ENCODE measurements around the gene ARL5C.
"Not testable (repeated sequence)": the region's sequence is repeated elsewhere in the genome, so short reads cannot be mapped to it uniquely, and the experiment has no call there.

The ARL5C gene

DNA sequence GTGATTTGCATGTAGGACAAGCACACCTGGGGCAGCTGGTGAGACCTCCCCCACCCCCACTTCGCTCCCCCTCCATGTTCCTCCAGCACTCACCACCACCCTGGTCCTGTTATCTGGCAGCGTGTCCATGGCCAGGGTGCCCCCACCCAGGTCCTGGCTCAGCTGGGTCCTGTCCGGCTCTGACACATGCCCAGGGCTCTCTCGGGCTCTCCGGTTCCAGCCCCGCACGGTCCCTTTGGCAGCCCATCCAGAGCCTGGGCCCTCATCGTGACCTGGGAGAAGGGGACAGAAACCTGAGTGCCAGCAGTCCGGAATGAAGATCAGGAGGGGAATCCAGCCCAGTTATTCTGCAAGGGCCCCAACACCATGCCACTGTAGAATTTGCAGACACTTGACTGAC, 26.4 kb downstream of the ARL5C start:
- DNase-seq, result no peak

DNA sequence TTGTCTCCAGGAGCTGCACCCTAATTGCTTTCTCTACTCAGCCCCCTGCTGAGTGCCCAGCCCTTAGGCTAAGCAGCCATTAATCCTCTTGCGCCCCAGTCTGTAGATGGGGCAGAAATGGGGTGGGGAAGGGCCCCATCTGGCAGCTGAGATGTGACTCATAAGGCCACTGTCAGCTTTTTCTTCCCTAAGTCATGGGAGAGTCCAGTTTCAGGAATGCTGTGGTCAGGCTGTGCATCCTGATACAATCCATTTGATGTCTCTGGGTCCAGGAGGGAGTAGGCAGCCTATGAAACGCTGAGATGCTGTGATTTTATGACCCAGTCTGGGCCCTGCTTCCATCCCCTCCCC, 26.8 kb downstream of the ARL5C start:
- no peak for DNase-seq

DNA sequence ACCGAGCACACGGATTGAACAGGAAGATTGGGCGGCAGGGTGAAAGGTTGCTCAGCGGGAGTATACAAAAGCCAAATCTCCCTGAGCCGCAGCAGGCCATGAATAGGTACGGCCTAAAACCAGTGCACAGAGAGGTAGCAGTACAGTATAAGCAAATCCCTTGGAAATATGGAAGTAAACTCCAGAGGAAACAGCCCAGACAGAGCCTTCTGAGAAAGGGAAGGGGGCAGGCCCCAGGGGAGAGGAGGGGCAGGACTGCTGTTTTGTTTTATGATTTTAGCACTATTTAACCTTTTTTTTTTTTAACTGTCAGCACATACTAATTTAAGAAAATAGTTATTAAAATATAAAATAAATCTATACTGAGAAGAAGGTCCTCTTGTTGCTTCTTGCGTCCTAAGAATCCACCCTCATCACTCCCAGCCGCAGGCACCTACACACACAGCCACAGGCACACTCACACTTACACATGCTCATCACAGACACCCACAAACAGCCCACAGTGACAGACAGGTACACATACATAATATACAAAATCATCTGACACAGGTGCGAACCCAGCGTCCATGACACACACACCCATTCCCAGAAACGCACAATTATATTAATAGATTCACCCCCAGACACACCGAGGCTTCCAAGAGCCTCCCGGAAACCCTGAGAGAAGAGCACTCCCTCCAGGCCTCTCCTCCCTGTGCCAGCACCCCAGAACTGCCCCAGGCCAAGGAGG, 27.4 kb downstream of the ARL5C start:
- no peak for DNase-seq

DNA sequence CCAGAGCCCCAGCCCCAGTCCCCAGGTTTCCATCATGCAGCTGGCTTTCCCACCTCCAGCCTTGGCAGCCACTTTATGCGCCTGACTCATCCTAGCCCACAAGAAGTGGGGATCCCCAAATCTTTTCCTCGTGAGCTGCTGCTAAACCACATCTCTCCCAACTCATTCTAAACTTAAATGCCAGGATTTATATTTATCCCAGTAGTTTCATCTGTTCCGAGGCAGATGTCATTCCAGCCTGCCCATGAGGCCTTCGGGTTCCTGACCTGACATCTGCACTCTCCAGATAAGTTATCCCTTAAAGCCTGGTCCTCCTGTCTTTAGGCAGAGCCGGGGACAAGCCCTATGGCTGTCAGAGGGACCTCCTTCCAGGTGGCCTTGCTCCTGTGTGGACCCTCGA, 31.1 kb downstream of the ARL5C start:
- DNase-seq, result no peak

DNA sequence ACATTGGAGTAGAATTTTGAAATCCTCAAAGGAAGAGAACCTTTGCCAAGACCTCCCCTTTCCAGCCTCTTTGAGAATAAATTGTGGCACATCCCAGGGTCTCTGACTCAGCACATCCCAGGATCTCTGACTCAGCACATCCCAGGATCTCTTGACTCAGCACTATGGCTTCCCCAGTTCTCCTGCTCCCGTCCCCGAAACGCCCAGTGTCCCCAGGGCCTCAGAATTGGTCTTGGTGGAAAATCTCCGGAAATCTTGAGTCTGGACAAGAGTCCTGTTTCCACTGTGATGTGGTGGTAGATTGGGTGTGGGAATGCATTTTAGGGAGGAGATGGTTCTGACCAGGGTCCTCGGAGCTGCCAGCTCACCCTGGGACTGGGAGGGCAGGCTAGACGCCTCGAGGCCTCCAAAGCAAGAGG, 33.8 kb downstream of the ARL5C start:
- no peak for DNase-seq

DNA sequence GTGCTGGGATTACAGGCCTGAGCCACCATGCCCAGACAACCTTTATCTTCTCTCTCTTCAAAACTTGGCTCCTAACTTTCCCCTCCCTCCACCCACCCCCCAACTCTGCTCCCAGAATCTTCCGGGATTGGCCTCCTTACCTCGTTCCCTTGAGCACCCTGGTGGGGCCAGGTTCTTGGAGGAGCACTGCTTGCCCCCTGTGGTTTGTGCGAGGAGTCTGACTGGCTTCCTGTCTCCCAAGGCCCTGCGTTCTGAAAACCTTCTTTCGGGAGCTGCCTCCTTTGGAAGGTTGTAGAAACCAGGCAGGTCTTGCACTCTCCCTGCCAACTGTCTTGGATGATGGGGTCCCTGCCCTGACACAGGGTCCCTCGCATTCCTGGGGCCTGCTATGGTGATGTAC, 34.3 kb downstream of the ARL5C start:
- no peak for DNase-seq

DNA sequence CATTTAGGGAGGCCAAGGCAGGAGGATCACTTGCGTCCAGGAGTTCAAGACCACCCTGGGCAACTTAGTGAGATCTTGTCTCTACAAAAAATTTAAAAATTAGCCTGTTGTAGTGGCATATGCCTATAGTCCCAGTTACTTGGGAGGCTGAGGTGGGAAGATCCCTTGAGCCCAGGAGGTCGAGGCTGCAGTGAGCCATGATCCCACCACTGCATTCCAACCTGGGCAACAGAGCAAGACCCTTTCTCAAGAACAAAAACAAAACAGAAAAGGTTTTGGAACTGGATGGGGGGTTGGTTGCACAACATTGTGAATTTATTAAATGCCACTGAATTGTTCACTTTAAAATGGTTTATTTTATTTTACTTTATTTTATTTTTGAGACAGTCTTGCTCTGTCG, 35.8 kb downstream of the ARL5C start:
- DNase-seq, result no peak

DNA sequence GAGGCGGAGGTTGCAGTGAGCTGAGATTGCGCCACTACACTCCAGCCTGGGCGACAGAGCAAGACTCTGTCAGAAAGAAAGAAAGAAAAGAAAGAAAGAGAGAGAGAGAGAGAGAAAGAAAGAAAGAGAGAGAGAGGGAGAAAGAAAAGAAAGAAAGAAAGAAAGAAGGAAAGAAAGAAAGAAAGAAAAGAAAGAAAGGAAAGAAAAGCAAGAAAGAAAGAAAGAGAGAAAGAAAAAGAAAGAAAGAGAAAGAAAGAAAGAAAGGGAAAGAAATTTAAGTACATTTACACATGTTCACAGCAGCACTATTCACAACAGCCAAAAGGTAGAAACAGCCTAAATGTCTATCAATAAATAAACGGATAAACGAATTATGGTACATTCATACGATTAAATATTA, 36.4 kb downstream of the ARL5C start:
- DNase-seq, result not testable (repeated sequence)

DNA sequence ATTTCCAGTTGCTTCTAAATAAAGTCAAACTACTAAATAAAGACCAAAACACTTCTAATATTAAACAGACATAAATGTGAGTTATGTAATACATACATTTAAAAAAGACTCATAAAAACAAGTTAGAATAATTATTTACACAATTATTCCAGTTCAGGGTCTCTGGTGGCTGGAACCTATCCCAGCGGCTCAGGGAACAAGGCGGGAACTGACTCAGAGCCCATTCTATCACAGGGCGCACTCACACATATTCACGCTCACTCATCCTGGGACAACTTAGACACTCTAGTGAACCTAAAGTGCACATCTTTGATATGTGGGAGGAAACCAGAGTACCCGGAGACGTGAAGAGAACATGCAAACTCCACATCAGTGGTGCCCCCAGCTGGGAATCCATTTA, 39.5 kb downstream of the ARL5C start:
- no peak for DNase-seq

DNA sequence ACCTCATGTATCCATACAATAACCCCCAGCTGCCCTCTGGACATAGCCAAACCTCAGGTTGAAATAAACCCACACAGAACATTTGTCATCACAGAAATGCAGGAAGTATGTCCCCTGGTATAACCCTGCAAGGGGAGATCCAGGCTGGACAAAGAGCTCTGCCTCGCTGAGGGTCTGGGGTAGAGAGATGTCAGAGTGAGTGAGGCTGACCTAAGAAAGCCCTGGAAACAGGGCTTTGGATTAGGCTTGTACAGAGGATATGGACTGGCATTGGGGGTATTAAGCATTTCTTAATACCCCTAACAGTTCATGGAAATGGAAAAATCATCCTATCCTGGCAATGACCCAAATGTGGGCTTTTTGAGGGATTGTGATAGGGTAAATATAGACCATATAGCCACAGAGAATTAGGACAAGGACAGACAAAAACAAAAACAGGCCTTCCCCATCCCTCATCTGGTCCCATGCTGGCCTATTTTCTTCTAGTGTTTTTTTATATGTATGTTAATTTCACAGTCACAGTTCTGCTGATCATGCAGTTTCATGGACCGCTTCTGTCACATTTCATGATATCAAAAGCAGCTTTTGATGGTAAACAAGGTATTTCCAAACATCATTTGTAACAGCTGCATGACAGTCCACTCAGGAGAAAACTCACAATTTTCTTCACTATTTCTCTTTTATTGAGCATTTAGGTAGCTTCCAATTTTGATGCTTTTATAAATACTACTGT, 40.7 kb downstream of the ARL5C start:
- no peak for DNase-seq

DNA sequence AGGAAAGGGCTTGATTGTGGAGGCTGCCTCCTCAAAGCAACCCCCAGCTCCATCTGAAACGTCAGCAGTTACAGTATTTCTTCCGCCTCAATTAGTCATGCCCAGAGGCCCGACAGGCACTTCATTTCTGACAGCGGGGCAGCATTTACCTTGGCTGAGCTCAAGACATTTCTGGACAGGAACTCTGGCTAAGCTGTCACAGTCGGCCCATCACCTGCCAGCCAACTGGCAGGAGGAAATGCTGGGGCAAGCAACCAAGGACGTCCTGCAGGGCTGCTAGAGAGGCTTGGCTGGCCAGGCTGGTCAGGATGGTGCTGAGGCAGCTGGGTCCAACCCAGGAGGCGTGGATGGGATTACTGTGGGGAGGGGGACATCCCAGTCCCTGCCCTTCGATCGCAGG, 42.3 kb downstream of the ARL5C start:
- no peak for DNase-seq

DNA sequence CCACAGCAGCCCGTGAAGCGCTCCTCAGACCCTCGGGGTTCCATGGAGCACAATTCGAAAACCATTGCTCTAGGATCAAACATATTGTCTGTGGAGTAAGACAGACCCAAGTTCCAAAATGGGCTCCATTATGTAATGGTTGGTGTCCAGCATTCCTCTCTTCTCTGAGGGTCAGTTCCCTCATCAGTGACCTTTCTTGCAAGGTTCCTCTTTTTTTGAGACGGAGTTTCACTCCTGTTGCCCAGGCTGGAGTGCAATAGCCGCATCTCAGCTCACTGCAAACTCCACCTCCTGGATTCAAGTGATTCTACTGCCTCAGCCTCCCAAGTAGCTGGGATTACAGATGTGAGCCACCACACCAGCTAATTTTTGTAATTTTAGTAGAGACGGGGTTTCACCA, 43.0 kb downstream of the ARL5C start:
- no peak for DNase-seq

DNA sequence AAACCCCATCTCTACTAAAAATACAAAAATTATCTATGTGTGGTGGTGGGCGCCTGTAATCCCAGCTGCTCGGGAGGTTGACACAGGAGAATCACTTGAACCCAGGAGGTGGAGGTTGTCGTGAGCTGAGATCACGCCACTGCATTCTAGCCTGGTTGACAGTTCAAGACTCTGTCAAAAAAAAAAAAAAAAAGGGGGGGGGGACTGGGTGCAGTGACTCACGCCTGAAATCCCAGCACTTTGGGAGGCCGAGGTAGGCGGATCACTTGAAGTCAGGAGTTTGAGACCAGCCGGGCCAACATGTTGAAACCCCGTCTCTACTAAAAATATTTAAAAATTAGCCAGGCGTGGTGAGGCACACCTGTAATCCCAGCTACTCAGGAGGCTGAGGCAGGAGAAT, 44.0 kb downstream of the ARL5C start:
- not testable (repeated sequence) for DNase-seq

DNA sequence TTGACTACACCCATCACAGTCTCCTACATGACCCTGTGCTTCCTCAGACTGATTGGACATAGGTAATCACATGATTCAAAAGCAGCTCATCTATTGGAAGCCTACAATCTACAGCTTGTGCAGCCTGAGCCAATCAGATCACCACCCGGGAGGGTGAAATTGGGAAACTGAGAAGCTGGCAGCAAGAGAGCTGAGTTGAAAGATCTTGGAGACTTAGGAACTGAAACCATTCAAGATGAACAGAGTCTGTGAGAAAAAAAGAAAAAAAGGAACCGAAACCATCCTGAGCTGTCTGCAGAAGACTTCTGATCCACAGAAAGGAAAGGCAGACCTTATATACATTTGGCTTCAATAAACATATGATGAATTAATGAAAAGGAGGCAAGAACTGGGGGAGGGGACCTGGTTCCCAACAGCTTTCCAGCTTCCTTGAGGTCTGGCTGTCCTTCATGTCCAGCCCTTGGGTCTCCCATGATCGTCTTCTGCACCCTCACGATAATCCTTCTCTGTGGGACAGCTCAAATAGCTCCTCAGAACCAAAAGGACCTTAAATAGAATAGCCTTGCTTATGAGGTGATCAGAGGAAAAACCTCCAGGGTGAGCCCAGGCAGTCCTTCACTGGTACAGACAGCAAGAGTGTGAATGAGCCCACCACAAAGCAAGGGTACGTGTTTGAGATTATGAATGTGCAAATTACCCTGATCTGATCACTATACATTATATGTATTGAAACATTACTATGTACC, 47.1 kb downstream of the ARL5C start:
- no peak for DNase-seq

DNA sequence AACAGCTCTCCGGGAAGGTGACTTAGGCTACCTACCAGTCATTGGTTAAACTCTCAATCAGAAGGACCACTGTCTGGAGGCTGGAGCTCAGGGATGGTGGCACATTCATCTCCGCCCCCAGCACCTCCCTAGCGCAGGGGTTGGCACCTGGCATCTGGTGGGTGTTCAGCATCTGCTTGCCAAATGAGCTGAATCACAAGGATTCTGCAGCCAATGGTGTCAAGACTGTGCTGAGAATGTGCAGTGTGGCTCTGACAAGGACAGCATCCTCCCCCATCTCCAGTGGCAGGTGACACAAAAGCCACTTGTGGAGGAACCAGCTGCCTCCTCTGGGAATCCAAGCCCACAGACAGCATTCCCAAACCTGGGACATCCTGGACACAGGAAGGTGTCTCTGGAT, 49.7 kb downstream of the ARL5C start:
- DNase-seq, result no peak

DNA sequence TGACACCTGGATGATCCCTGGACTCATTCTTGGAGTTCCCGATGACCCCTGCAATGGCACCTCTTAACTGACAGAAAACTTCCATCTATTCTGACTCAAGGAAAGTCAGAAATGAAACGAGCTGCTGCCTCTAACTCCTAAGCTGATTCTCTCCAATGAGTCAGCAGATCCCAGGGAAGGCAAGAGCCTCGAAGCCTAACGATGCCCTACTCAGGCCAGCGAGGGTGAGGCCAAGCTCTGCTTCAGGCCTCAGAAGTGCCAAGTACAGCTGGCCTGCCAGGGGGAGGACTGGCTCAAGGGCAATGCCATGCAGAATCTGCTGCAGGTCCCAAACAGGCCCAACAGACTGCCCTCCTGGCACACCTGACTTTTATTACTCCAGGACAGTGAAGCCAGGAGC, 50.8 kb downstream of the ARL5C start:
- no peak for DNase-seq

DNA sequence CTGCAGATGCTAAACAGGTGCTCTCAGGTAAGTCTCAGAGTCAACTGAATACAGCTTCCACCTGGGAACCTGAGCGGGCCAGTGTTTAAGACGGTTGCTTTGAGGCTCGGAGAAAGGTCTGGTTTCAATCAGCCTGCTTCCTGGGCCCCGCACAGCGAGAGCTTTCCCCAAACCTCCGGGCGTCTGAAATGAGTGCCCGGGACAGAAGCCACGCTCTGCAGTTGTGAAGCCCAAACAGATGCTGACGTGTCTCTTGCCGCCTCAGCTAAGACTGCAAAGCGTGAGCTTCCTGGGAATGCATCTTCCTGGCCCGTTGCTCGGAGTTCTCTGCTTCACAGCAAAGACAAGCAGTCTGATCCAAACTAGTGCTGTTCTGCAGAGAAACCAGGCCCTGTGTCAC, 51.2 kb downstream of the ARL5C start:
- DNase-seq, result no peak

DNA sequence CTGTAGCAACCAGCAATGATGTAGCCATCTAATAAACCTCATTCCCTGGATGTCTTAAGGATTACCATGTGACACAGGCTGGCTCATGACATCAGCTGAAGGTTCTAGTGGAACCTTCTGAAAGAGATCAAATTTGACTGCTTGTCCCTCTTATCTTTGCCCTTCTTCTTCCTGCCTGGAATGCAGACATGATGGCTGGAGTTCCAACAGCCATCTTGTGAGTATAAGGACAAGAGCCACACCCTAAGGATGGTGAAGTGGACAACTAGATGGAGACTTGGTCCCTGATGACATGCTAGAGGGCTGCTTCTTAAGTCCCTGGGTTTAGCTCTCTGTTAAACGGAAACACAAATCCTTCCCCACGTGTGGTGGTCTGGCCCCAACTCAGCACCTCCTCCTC, 52.1 kb downstream of the ARL5C start:
- DNase-seq, result no peak

DNA sequence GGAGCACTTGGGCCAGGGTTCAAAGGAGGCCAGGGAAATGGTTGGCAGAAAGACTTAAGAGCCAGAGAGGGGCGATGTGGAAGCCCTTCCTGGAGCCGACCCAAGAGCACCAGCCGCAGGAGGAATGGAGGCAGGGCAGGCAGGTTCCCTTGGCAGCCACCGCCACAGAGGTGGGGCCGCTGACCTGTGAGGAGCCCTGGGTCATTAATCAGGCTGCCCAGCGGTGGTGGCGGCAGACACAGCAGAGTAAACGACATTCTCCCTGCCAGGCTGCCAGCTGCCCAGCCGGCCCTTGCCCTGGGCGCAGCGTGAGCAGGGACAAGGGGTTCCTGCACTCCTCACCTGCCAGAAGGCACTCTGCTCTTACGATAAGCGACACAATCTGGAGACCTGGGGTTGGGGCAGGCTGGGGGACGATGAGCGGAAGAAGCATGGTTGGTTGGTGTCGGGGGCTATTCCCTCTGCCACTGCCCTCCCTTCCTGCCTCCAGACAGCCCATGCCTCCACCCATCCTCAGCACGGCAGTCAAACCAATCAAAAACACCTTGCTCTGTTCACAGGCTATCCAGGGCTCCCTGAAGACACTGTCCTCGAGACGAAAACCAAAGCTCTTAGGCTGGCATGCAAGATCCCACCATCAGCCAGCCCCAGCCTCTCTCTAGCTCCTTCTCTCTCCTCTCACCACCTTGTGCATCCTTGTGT, 55.4 kb downstream of the ARL5C start:
- DNase-seq, result no peak

DNA sequence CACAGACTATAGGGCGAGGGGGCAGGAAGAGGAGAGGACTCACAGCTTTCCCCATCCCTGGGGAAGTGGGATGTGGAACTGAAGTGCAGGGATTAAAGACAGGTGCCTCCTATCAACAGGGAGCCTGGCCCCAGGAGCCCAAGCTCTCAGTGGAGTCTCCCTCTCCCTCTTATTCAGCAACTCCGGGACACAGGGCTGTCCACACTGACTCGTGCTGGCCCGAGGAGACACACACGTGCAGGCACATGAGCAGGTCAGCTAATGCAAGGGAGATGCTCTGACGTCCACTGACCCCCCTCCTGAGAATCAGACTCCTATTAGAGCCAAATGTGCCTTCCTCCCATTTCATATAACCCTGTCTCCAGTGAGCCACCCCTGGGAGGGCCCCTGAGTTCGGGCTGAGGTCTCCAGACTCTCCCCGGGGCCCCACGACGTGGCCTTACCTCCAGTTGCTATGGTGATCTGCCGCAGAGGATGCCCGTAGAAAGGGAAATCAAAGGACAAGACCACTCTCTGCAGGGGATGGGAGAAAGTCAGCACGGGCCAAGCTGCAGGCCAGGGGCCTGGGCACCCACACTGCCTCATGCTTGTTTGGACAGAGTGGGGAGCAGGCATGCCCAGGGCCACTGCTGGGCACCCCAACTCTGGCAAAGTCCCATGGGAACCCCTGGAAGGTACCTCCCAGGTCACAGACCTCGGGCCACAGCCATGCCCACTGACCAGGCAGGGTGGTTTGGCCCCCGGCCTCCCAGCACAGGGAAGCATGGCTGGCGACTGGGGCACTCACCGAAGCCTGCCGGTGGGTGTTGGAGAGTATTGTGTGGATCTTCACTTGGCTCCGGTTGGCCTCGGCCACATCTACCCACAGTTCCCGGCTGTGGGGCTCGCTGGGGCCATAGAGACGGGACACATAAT, 57.2 kb downstream of the ARL5C start:
- DNase-seq, result no peak

DNA sequence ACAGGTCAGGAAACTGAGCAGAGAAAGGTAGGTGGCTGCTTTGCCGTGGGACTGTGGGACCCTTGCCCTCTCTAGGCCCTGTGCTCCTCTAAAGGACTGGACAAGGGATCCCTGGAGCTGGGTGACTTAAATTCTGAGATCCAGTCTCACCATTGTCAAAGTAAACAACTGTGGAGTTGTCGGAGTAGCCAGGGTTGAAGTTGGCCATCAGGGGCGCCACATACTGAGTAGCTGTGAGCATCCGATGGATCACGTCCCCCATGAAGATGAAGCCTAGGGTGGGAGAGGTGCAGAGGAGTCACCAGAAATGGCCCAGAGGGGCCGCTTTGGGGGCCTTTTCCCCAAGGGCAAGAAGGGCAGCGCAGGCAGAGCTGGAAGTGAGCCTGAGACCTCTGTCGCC, 58.0 kb downstream of the ARL5C start:
- DNase-seq, result no peak

DNA sequence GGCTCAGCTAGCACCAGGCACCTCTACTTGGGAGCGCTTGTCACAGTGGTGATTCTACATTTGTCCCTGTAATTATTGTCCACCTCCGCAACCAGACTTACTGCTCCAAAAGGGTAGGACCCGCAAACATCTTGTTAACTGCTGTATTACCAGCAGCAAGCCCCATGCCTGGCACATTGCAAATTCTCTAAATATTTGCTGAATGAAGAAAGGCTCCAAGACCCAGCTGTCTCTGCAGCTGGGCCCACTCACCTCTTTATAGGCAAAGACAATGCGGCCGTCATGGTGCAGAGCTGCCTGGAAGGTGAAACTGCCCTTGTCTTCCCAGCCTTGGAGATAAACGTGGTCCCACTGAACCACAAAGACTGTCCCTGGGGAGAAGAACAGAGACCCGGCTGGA, 58.8 kb downstream of the ARL5C start:
- no peak for DNase-seq

Data from activated naive CD4-positive, alpha-beta T cell (primary cell).